GM04504 (cell line): ENCODE results near the gene CLINT1.

Experiments used
- DNase-seq: peaks from one replicate; pipeline ENCODE4 v3.0.0-alpha.2; 2012; ENCODE audit warnings: low read depth

The CLINT1 gene

DNA sequence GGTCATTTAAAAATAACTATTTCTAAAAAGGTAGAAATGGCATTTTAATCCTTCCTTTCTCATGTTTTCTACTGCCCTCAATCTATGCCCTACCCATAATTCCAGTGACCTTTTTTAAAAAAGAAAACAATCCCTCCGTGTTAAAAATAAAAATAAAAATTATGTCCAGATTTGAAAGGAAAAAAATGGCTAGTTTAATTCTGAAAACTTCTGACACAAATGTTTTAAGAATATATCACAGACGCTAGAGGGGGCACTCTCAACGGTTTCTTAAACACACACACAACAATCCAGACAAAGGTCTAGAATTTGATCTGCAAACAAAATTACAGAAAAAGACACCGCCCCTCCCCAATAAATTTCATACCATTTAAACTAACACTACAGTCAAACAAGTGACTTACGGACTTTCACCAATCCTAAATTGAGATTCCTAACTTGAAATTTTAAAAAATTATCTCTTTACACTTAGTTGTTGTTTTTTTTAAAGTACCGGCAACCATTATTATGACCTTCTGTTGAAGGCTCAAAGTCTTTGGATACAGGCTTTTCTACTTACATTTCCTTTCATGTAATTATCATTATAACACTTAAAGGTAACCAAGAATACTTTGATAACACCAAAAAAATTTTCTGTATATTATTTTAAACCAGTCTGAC lies 38.2 kb downstream of the CLINT1 start:
- DNase-seq: peak; percentile 14

DNA sequence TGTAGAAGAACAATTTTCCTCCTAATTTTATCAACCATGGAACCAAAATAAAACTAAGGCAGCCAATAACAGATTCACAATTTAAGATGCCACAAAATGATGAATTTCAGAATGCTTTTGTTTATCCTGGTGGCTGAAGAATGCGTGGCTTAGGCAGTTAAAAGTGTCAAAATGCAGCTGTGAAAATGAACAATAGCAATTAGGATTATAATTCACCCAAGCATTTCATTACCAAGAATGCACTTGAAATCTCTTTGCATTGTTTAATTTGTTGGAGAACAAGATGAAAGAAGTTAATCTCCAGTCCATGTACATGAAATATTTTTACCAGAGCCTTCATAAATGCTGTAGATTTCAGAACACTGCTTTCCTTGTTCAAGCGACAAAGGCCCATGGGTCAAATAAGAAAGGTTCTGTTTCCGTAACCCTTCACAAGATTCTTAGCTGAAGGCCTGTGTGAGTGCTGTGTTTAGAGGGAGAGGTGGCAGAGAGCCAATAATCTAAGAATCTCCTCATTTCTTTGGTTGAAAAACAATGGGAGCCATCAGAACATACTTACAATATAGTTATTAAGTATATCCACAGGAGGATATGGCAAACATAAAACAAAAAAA lies 39.3 kb downstream of the CLINT1 start:
- DNase-seq: no peak

DNA sequence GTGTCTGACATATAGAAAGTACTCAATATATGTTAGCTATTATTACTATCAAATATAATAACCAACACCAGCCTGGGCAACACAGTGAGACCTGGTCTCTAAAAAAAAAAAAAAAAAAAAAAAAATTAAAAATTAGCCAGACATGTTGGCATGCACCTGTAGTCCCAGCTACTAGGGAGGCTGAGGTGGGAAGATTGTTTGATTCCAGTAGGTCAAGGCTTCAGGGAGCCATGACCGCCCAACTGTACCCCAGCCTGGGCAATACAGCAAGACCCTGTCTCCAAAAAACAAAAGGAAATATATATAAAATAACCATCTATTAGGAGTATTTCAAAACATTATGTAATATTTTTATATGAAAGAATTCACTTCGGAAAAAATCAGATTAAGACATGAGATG lies 40.6 kb downstream of the CLINT1 start:
- DNase-seq: no peak

DNA sequence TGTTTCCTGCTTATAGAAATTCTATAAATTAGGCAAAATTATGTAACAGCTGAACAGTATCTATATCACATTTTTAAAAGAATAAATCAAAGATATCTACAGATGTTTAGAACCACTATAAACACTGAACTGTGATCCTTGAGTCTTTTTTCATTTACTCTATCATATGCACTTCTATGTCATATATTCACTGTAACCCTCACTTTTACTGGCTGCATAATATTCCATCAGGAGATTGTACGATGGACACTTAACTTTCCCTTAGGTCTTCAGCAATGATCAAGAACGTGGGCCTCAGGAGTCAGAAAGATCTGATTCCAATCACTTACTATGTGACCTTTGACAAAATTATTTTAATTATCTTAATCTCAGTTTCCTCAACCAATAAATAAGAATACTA lies 41.0 kb downstream of the CLINT1 start:
- DNase-seq: no peak

DNA sequence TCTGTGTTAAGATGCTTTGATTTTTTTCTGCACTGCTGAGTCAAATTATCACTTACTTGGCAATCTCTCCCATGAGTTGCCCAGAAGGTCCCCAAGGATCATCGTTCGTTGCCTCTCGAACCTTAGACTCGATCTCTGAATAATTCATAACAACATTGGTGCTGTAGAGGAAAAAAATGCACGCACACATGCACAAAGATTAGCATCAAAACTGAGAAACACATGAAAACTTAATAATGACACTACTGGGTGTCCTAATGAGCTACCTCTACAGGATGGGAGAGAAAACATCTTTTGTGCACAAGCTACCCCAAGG lies 41.6 kb downstream of the CLINT1 start:
- no peak for DNase-seq

DNA sequence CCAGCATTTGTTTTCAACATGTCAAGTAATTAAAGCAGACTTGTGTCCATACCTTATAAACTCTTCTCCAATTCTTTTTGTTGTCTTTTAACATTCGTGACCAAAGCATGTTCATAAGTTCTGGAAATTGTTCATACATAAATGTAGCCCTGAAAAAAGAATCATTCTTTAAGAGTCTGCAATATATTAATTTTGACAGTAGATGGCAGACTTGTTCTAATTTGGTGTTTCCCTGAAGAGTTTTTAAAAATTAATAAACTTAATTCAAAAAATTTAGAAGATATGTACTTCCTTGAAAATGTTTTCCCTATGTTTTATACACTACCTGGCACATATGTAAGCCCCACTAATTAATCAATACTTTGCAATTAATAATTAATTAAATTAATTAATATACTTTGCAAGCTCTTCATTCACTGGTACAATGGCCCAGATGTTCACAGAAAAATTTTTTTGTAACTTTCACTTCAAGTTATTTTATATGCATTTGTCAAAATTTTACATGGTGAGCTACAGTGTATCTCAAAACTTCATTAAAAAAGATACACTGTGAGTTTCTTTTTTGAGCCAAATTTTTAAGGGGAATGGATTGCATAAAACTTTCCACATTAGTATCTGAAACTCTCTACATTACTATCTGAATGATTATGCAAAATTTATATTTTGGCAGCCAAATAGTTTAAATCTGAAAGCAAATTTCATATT lies 42.1 kb downstream of the CLINT1 start:
- no peak for DNase-seq

DNA sequence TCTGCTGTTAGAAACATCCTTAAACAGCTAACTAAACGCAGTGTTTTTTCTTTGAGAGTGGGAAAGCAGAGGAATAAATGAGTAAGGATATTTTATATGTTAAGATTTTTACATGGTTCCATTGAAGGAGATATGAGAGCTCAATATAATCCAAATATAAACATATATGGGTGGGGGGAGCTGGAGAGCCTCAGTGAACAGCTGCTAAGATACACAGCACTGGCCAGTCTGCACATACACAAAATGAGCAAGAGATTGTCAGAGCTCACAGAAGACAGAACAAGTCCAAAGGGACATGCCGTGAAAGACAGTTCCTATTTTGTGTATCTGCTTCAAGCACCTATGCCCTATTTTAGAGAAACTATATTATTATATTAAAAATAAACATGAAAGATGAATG lies 46.9 kb downstream of the CLINT1 start:
- no peak for DNase-seq

DNA sequence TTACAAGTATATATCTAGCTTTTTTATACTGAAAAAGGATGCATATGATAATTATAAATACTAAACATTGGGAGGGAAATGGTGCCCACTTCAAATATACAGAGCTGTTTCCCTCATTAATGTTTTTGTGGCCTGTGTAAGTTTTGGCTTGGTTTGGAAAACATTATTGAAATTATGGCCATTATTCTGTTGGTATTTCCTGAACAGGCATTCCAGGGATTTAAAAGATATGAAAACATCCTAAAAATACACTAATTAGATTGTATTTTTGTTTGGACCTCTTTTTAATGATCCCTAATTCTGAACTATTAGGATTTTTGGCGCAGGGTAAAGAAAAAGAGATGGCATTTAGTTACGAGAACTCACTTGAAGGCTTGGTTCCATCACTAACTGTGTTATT lies 50.9 kb downstream of the CLINT1 start:
- DNase-seq: no peak

DNA sequence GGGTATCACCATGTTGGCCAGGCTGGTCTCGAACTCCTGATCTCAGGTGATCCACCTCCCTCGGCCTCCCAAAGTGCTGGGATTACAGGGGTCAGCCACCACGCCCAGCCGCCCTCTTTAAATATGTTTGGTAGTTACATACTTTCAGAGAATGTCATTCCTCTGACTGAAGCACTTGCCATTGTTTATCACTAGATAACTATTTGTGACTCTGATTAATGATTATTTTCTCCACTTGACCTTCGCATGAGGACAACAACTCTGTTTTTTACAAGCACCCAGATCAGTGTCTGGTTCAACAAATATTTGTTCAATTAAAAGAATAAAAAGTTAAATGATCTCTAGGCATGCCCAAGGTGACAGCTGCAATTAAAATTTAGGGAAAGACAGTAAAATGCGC lies 56.2 kb downstream of the CLINT1 start:
- no peak for DNase-seq

DNA sequence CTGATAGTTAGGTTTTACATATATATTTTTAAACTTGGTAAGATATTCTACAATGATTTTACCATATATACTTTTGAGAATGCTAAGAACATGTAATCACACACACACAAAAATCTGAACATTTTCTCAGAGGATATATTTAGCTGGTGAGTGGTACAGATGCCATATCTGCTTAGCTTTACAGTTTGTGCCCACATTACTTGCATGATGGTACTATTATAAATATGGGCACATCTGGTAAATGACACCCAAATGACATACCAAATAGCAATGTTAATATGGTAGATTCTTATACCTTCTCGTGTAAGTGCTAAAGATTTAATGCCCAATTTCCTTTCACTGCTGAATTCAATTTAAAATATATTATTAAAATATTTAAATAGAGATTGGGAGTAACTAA lies 58.8 kb downstream of the CLINT1 start:
- DNase-seq: no peak

DNA sequence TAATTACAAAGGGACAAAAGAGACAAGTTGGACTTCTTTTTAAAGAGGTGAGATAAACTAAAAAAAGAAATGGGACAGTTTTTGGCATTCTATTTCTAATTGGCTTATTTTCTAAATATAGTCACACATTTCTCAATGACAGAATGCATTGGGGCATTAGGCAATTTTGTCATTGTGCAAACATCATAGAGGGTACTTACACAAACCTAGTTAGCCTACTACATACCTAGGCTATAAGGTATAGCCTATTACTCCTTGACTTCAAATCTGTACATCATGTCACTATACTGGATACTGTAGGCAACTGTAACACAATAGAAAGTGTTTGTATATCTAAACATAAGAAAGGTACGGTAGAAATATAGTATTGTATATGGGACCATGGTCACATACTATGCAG lies 59.4 kb downstream of the CLINT1 start:
- DNase-seq: no peak

DNA sequence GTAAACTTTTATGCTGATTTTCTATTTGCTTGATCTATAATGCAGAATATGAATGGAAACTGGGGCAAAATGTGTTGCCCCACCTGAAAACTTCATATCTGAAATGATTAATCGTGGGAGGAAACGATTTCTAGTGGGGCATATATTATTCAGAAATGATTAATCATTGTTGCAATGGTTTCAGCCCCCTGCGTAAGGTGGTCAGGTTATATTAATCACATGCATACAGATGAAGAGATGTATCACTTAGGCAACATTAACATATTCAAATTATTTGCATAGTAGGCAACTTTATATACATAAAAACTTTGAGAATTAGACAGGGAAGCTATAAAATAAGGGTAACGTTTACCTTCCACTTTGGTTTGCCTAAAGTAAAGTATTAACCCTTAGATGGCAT lies 65.6 kb downstream of the CLINT1 start:
- DNase-seq: no peak

DNA sequence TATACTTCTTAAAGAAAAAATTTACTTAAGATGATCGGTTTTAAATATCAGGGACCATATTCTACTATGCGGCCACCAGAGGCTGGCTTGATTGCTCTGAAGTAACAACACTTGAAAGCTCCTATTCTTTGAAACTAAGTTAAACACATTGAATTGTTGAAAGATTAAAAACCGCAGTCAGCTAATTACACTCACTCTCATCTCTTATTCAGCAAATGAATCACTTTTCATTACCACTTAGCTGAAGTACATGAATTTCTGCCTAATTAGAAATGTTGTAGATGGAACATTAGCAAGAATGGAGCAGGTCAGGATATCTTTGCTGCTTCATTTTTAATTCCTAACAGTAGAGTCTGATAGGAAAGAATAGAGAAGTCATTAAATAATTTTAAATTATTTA lies 73.1 kb downstream of the CLINT1 start:
- no peak for DNase-seq

DNA sequence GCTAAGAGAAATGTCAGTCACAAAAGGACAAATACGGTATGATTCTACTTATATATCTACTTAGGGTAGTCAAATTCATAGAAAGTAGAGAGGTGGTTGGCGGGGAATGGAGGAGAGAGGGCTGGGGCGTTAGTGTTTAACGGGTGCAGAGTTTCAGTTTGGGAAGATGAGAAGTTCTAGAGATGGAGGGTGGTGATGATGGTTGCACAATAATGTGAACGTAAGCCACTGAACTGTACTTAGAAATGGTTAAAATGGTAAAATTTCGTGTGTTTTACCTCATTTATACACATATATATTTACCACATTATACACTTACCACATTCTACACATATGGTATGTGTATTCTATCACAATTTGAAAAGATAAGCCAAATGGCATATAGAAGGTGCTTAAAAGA lies 79.7 kb downstream of the CLINT1 start:
- DNase-seq: no peak

DNA sequence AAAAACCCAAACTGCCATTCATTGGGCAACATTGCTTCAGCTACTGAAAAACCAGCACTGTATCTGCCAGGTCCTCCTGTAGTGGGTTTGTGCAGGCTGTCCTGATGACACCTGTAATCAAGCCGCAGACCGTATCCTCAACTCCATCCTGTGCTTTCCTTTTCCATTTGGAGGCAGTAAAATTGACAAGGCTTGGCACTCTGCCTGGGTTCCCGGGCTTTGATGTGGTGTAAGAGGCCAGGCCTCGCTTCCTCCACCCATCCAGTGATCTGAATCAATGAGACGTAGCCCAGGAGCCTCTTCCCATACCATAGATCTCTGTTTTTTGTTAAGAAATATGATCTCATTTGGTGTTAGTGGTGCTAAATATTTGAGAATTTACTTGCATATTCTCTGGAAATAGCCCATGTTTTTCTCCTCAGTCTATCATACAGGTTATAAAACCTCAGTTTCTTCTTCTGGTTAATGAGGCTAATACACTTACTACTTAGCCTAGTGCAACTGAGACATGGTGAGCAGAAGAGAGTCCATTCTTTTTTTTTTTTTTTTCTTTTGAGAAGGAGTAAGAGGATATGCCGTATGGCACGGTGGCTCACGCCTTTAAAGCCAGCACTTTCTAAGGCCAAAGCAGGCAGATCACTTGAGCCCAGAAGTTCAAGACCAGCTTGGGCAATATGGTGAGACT lies 80.7 kb downstream of the CLINT1 start:
- DNase-seq: peak; percentile 24

DNA sequence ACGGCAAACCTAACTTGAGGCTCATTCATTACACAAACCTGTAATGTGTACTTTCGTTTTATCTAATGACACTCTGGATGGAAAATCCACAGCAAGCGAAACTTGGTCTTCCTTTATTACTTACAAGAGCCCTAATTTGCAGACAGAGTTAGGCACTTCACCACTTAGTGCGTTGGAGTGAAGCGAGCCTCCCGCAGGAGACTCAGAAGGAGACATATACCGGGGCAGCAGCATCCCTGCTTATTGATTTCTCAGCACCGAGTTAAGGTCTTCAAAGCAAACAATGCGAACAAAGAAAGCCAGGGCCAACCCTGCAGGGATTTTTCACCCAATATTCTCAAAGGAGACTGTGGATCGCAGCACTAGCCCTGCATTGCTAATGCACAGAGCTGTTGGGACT lies 86.8 kb downstream of the CLINT1 start:
- DNase-seq: no peak

DNA sequence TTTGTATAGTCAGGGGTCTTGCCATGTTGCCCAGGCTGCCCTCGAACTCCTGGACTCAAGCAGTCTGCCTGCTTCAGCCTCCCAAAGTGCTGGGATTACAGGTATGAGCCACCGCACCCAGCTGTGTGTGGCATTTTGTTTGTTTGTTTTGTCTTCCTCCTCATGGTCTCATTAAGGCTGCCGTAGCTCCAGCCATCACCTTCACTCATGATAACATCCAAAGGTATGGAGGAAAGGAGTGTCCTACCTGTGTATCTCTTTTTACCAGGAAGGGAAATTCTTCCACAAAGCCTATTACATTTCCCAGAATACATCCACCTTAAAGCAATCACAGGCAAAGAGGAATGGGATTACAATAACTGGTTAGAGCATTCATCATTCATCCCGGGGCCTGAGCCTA lies 88.3 kb downstream of the CLINT1 start:
- DNase-seq: no peak

DNA sequence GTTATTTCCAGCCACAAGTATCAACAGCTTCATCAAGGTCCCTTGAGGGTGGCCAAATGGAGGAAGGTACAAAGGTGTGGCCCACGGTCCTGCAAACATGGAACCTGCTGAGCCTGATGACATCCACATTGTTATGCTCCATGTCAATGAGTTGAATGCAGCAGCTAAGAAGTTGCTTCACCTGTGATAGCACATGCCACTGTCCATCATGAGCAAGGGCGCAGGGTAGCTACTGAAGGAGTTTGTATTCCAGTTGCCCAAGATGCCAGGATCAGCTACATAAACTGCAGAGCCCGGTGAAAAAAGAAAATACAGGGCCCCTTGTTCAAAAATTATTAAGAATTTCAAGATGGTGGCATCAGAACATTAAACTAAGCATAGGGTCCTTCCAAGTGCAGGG lies 91.3 kb downstream of the CLINT1 start:
- no peak for DNase-seq

DNA sequence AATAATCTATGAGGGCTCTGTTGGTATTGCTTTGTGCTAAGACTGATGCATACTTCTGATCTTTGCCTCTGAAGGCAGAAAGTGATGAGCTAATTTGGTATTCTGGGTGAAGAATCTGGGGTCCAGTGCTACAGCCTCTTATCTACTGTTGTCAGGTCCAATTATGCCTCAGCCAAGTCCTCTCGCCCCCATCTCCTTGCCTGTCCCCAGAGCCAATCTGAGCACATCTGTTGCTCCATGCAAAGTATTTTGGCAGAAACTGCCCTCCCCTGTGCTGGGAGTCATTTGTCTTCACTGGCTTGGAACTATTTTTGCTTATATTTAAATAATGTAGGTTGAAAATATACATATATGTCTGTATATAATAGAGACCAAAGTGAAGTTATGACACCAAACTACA lies 92.0 kb downstream of the CLINT1 start:
- DNase-seq: no peak

DNA sequence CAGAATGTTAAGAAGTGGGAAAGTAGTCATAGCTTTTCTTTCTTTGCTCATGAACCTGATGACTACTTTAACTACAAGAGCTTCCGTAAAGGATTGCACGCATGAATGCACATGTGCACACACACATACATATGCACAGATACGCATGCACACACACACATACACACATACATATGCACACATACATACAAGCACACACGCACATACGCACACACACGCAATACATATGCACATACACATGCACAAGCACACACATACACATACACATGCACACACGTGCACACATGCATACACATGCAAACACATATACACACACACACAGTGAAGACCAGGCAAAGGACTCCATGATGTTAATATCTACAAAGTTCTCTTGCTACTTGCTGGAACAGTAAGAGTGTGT lies 92.5 kb downstream of the CLINT1 start:
- no peak for DNase-seq

DNA sequence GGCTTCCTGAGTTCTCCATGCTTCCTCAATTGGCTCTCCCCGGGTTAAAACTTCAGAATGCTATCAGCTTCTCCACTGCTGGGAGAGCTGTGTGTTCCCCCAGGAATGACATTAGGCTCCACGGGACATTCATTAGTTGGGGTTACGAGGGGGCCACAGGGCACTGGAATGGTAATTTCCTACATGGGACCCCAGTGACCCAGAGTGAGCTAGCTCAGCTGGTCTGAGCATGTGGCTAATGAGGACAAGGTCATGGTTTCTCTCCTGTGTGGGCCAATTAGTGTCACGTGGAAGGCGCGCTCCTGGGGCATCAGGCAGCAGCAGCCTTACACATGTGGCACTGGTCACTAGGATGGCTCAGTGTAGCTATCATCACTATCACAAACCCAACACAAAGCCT lies 94.4 kb downstream of the CLINT1 start:
- no peak for DNase-seq

DNA sequence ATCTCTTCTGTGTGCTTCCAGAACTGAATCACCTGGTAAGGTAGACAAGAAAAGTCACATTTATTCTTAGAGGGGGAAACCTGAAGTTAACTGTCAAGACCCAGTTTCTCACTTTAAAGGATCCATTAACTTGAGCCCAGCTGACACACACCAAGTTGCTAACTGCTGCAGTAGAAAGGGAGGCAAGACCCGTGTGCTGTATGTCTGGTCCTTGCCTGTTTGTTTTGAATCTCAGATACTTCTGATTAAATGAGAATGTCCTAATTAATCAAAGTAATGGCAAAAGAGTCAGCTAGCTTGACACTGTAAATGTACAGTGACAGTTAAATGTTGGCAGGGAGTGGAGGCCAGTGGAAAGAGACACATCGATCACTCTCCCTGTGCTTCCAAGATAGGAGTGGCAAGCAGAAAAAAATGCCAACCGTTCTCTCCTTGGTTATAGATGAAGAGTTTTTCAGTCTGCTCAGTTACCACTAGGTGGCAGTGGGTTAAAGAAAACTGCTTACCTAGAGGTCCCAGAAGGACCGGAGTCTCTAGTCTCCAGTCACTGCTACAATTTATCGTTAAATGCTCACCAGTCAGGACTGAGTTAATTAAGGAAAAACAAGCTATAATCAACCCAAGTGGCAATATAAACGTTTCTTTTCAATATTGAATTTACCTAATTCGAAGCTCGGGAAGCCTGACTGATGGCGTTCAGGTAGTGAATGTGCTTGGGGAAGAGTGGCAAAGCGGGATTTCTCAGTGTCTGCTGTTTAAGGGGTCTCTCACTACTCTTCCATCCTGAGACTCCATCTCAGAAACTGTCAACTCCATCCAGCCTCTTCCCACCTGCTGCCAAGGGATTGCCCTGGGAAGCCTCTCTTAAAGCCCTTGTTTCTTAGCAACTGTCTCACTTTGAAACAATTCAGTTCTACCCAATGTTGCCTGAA lies 97.0 kb downstream of the CLINT1 start:
- DNase-seq: peak; percentile 37
